SK-N-MC (cell line): ENCODE results near the gene GOSR1.
"Not testable (repeated sequence)": the region's sequence is repeated elsewhere in the genome, so short reads cannot be mapped to it uniquely, and the experiment has no call there.

ENCODE experiments used
- DNase-seq: peaks from one replicate; pipeline ENCODE4 v3.0.0-alpha.2; 2011; ENCODE audit warnings: low read depth, low spot score
- H3K27ac ChIP-seq: fragments of 200-600 bp; sonication (generic); 2 replicates; pipeline ENCODE4 v1.5.1; 2016; ENCODE audit warnings: mixed run types
- H3K36me3 ChIP-seq: fragments of 200-600 bp; sonication (generic); 2 replicates; pipeline ENCODE4 v1.6.1; 2017; ENCODE audit warnings: antibody characterized with exemption, low read length, mixed read lengths; ENCODE audit not compliant: insufficient read depth
- H3K4me3 ChIP-seq: fragments of 200-600 bp; sonication (generic); 2 replicates; pipeline ENCODE4 v1.5.1; 2016
- H3K9ac ChIP-seq: fragments of 200-600 bp; sonication (generic); 2 replicates; pipeline ENCODE4 v1.8.0; 2017; ENCODE audit warnings: mixed run types, mixed read lengths; ENCODE audit not compliant: insufficient read length
- H3K9me3 ChIP-seq: fragments of 200-600 bp; sonication (generic); 2 replicates; pipeline ENCODE4 v1.6.1; 2017; ENCODE audit warnings: low read depth, mild to moderate bottlenecking, antibody characterized with exemption, low read length, moderate library complexity, mixed read lengths
- EZH2 ChIP-seq: fragments of 200-600 bp; sonication (generic); IDR thresholded peaks from one replicate; pipeline ENCODE4 v1.6.1; 2017; ENCODE audit warnings: antibody characterized with exemption
- FOXP2 ChIP-seq: optimal IDR thresholded peaks from 2 replicates; pipeline ENCODE3; 2011; ENCODE audit warnings: mild to moderate bottlenecking, moderate library complexity; ENCODE audit not compliant: insufficient read depth; ENCODE audit errors: extremely low read length, control extremely low read depth
- POLR2AphosphoS5 ChIP-seq: IDR thresholded peaks from 2 replicates; pipeline ENCODE4 v1.6.1; 2012; ENCODE audit warnings: mild to moderate bottlenecking, low read depth, low read length, borderline replicate concordance

Gene GOSR1

GRCh38 chr17:30543456-30543855, 66.2 kb downstream of the GOSR1 start:
- DNase-seq: no peak
- no peak overlapping the region for H3K9ac ChIP-seq
- H3K27ac ChIP-seq: no peak overlapping the region
- H3K36me3 ChIP-seq: no peaks in the 10 kb centered on the region
- no peak overlapping the region for H3K4me3 ChIP-seq
- TF ChIP-seq FOXP2 (no peak), EZH2 (no peak), POLR2AphosphoS5 (no peak)
- no peaks in the 10 kb centered on the region for H3K9me3 ChIP-seq

- no peak overlapping the region for H3K9ac ChIP-seq
- no peak overlapping the region for H3K4me3 ChIP-seq
- no peak overlapping the region for H3K27ac ChIP-seq
- no peak for DNase-seq
- H3K36me3 ChIP-seq: no peaks in the 10 kb centered on the region
- no peaks in the 10 kb centered on the region for H3K9me3 ChIP-seq
- TF ChIP-seq FOXP2: no peak
- no peak for TF ChIP-seq EZH2
- TF ChIP-seq POLR2AphosphoS5: no peak
These were observed 67.8 kb downstream of the GOSR1 start for GRCh38 chr17:30545024-30545423.

- no peak for TF ChIP-seq POLR2AphosphoS5
- TF ChIP-seq EZH2: no peak
- DNase-seq: no peak
- no peaks in the 10 kb centered on the region for H3K36me3 ChIP-seq
These were observed 70.8 kb downstream of the GOSR1 start for GRCh38 chr17:30547778-30548573.

GRCh38 chr17:30549181-30549580, 72.0 kb downstream of the GOSR1 start:
- not testable (repeated sequence) for H3K27ac ChIP-seq, H3K4me3 ChIP-seq, H3K9me3 ChIP-seq, DNase-seq, H3K9ac ChIP-seq, H3K36me3 ChIP-seq

More at GRCh38 chr17:30547778-30548573, 70.8 kb downstream of the GOSR1 start:
- H3K9ac ChIP-seq: no peak overlapping the region
- no peak overlapping the region for H3K27ac ChIP-seq
- H3K4me3 ChIP-seq: no peak overlapping the region
- H3K9me3 ChIP-seq: no peaks in the 10 kb centered on the region

- DNase-seq: no peak
- Histone ChIP-seq H3K27ac (no peak overlapping the region), H3K4me3 (no peak overlapping the region), H3K36me3 (no peaks in the 10 kb centered on the region), H3K9me3 (no peaks in the 10 kb centered on the region), H3K9ac (no peak overlapping the region)
- TF ChIP-seq FOXP2 (no peak), POLR2AphosphoS5 (no peak), EZH2 (no peak)
These were observed 72.8 kb downstream of the GOSR1 start for GRCh38 chr17:30549864-30550511.

- Histone ChIP-seq H3K36me3 (no peaks in the 10 kb centered on the region), H3K9ac (no peak overlapping the region), H3K4me3 (no peak overlapping the region), H3K9me3 (no peaks in the 10 kb centered on the region), H3K27ac (no peak overlapping the region)
- DNase-seq: no peak
- TF ChIP-seq POLR2AphosphoS5: no peak
- no peak for TF ChIP-seq EZH2
- TF ChIP-seq FOXP2: no peak
These were observed 73.5 kb downstream of the GOSR1 start for GRCh38 chr17:30550512-30551273.

GRCh38 chr17:30551274-30551995, 74.2 kb downstream of the GOSR1 start:
- not testable (repeated sequence) for DNase-seq, H3K27ac ChIP-seq, H3K36me3 ChIP-seq, H3K9me3 ChIP-seq, H3K9ac ChIP-seq, H3K4me3 ChIP-seq

- TF ChIP-seq FOXP2: no peak
- Histone ChIP-seq H3K27ac (no peak overlapping the region), H3K9me3 (no peaks in the 10 kb centered on the region), H3K4me3 (no peak overlapping the region), H3K36me3 (no peaks in the 10 kb centered on the region), H3K9ac (no peak overlapping the region)
- no peak for DNase-seq
These were observed 74.8 kb downstream of the GOSR1 start for GRCh38 chr17:30551996-30552339.
